ENCODE results near the gene DENND1A.

Gene DENND1A

GRCh38 chr9:123761905-123762605 is 167.9 kb downstream of the DENND1A start:
- Mint-ChIP-seq H3K27me3 (no peaks in the 10 kb centered on the region), H3K36me3 (ENCODE audit: low read depth) (peaks cover 27% of the 10 kb centered on the region), H3K27ac (no peak overlapping the region), H3K4me3 (no peak overlapping the region), H3K4me1 (ENCODE audit: low read depth) (peaks cover 17% of the 10 kb centered on the region), H3K9me3 (no peaks in the 10 kb centered on the region)
- intact Hi-C loops (cut with micrococcal nuclease) = no loop called here

- intact Hi-C loops (cut with micrococcal nuclease) = no loop called here
- Mint-ChIP-seq H3K4me3 (no peak overlapping the region), H3K4me1 (ENCODE audit: low read depth) (peaks cover 30% of the 10 kb centered on the region), H3K27me3 (no peaks in the 10 kb centered on the region), H3K36me3 (ENCODE audit: low read depth) (peaks cover 42% of the 10 kb centered on the region), H3K9me3 (no peaks in the 10 kb centered on the region), H3K27ac (no peak overlapping the region)
Observed at GRCh38 chr9:123757960-123758359, 172.0 kb downstream of the DENND1A start.

- H3K36me3 Mint-ChIP-seq (ENCODE audit: low read depth) = peaks cover 42% of the 10 kb centered on the region
- intact Hi-C loops (cut with micrococcal nuclease) = no loop called here
- no peaks in the 10 kb centered on the region for H3K27me3 Mint-ChIP-seq
- no peak overlapping the region for H3K27ac Mint-ChIP-seq
- no peaks in the 10 kb centered on the region for H3K9me3 Mint-ChIP-seq
- peaks cover 30% of the 10 kb centered on the region for H3K4me1 Mint-ChIP-seq (ENCODE audit: low read depth)
- H3K4me3 Mint-ChIP-seq = no peak overlapping the region
Observed at GRCh38 chr9:123757547-123757946, 172.4 kb downstream of the DENND1A start.

- Mint-ChIP-seq H3K36me3 (ENCODE audit: low read depth) (peaks cover 47% of the 10 kb centered on the region), H3K4me3 (no peak overlapping the region), H3K9me3 (no peaks in the 10 kb centered on the region), H3K27me3 (no peaks in the 10 kb centered on the region), H3K27ac (no peak overlapping the region), H3K4me1 (ENCODE audit: low read depth) (peaks cover 33% of the 10 kb centered on the region)
- intact Hi-C loops (cut with micrococcal nuclease) = no loop called here
Observed at GRCh38 chr9:123756484-123757106, 173.3 kb downstream of the DENND1A start.

GRCh38 chr9:123753669-123754258 is 176.2 kb downstream of the DENND1A start:
- Mint-ChIP-seq H3K36me3 (ENCODE audit: low read depth) (peaks cover 50% of the 10 kb centered on the region), H3K4me3 (no peak overlapping the region), H3K27me3 (no peaks in the 10 kb centered on the region), H3K27ac (no peak overlapping the region), H3K9me3 (no peaks in the 10 kb centered on the region), H3K4me1 (ENCODE audit: low read depth) (peaks cover 56% of the 10 kb centered on the region)
- intact Hi-C loops (cut with micrococcal nuclease) = no loop called here

- Mint-ChIP-seq H3K36me3 (ENCODE audit: low read depth) (peaks cover 48% of the 10 kb centered on the region), H3K9me3 (no peaks in the 10 kb centered on the region), H3K27ac (no peak overlapping the region), H3K4me3 (no peak overlapping the region), H3K4me1 (ENCODE audit: low read depth) (peaks cover 56% of the 10 kb centered on the region), H3K27me3 (no peaks in the 10 kb centered on the region)
- intact Hi-C loops (cut with micrococcal nuclease) = no loop called here
Observed at GRCh38 chr9:123753016-123753415, 176.9 kb downstream of the DENND1A start.

GRCh38 chr9:123749580-123750202 is 180.2 kb downstream of the DENND1A start:
- intact Hi-C loops (cut with micrococcal nuclease) = no loop called here
- Mint-ChIP-seq H3K27ac (peak overlapping the region; percentile 7), H3K4me1 (ENCODE audit: low read depth) (peaks cover 41% of the 10 kb centered on the region), H3K27me3 (no peaks in the 10 kb centered on the region), H3K9me3 (no peaks in the 10 kb centered on the region), H3K36me3 (ENCODE audit: low read depth) (peaks cover 18% of the 10 kb centered on the region), H3K4me3 (no peak overlapping the region)

- Mint-ChIP-seq H3K27ac (no peak overlapping the region), H3K9me3 (no peaks in the 10 kb centered on the region), H3K36me3 (ENCODE audit: low read depth) (peaks cover 5% of the 10 kb centered on the region), H3K4me3 (no peak overlapping the region), H3K4me1 (ENCODE audit: low read depth) (peaks cover 33% of the 10 kb centered on the region), H3K27me3 (no peaks in the 10 kb centered on the region)
- intact Hi-C loops (cut with micrococcal nuclease) = no loop called here
Observed at GRCh38 chr9:123746765-123747164, 183.2 kb downstream of the DENND1A start.

GRCh38 chr9:123745933-123746332 is 184.0 kb downstream of the DENND1A start:
- Mint-ChIP-seq H3K27ac (no peak overlapping the region), H3K36me3 (ENCODE audit: low read depth) (no peaks in the 10 kb centered on the region), H3K27me3 (no peaks in the 10 kb centered on the region), H3K4me1 (ENCODE audit: low read depth) (peaks cover 33% of the 10 kb centered on the region), H3K4me3 (no peak overlapping the region), H3K9me3 (no peaks in the 10 kb centered on the region)
- intact Hi-C loops (cut with micrococcal nuclease) = no loop called here

GRCh38 chr9:123745451-123745850 is 184.5 kb downstream of the DENND1A start:
- Mint-ChIP-seq H3K27me3 (no peaks in the 10 kb centered on the region), H3K27ac (no peak overlapping the region), H3K4me3 (no peak overlapping the region), H3K36me3 (ENCODE audit: low read depth) (no peaks in the 10 kb centered on the region), H3K9me3 (no peaks in the 10 kb centered on the region), H3K4me1 (ENCODE audit: low read depth) (peaks cover 33% of the 10 kb centered on the region)
- intact Hi-C loops (cut with micrococcal nuclease) = no loop called here

GRCh38 chr9:123743737-123744136 is 186.2 kb downstream of the DENND1A start:
- no peak overlapping the region for H3K4me3 Mint-ChIP-seq
- H3K4me1 Mint-ChIP-seq (ENCODE audit: low read depth) = peaks cover 22% of the 10 kb centered on the region
- peaks cover 7% of the 10 kb centered on the region for H3K36me3 Mint-ChIP-seq (ENCODE audit: low read depth)
- no peaks in the 10 kb centered on the region for H3K27me3 Mint-ChIP-seq
- no peaks in the 10 kb centered on the region for H3K9me3 Mint-ChIP-seq
- intact Hi-C loops (cut with micrococcal nuclease) = no loop called here
- H3K27ac Mint-ChIP-seq = no peak overlapping the region

- no peak overlapping the region for H3K27ac Mint-ChIP-seq
Observed at GRCh38 chr9:123742009-123742767, 187.7 kb downstream of the DENND1A start.

GRCh38 chr9:123741214-123741613 is 188.7 kb downstream of the DENND1A start:
- no peaks in the 10 kb centered on the region for H3K27me3 Mint-ChIP-seq
- H3K27ac Mint-ChIP-seq = peak overlapping the region; percentile 13
- H3K36me3 Mint-ChIP-seq (ENCODE audit: low read depth) = peaks cover 7% of the 10 kb centered on the region
- intact Hi-C loops (cut with micrococcal nuclease) = no loop called here
- H3K4me3 Mint-ChIP-seq = no peak overlapping the region
- peaks cover 22% of the 10 kb centered on the region for H3K4me1 Mint-ChIP-seq (ENCODE audit: low read depth)
- H3K9me3 Mint-ChIP-seq = no peaks in the 10 kb centered on the region

More at GRCh38 chr9:123742009-123742767, 187.7 kb downstream of the DENND1A start:
- intact Hi-C loops (cut with micrococcal nuclease) = no loop called here
- no peak overlapping the region for H3K4me3 Mint-ChIP-seq
- no peaks in the 10 kb centered on the region for H3K27me3 Mint-ChIP-seq
- no peaks in the 10 kb centered on the region for H3K9me3 Mint-ChIP-seq
- H3K36me3 Mint-ChIP-seq (ENCODE audit: low read depth) = peaks cover 7% of the 10 kb centered on the region
- peaks cover 22% of the 10 kb centered on the region for H3K4me1 Mint-ChIP-seq (ENCODE audit: low read depth)

Measured in dendritic cell treated with granulocyte-macrophage colony-stimulating factor and Interleukin-4, amounts not matched to agents 40 ng/mL and 50 ng/mL, for 4 days (primary cell).